H1 (cell line): ENCODE results near the gene P3H1. TPM values are rescaled to one million over a fixed set of nuclear protein-coding genes. Genes with fewer than 3 reads are reported as not detected.

Experiments
- BACH1 ChIP-seq: IDR thresholded peaks from 2 replicates; pipeline ENCODE4 v1.6.1; 2012; ENCODE audit warnings: low read length, improper control_type of control experiment
- CEBPB ChIP-seq: IDR thresholded peaks from 2 replicates; pipeline ENCODE4 v1.6.1; 2012; ENCODE audit warnings: low read depth, low read length
- CHD7 ChIP-seq: fragments of 300-600 bp; sonication (generic); IDR thresholded peaks from 2 replicates; pipeline ENCODE4 v1.7.1; 2012; ENCODE audit warnings: low read length, moderate library complexity, mild to moderate bottlenecking, inconsistent platforms; ENCODE audit not compliant: insufficient replicate concordance
- CTCF ChIP-seq, 3 experiments: IDR thresholded peaks; 1 replicate in 2 of 3; 2 replicates in 1 of 3; pipeline versions ENCODE4 v1.5.1 to v1.6.1; 2011; ENCODE audit warnings: low read length in 3 of 3, mild to moderate bottlenecking in 3 of 3, inconsistent platforms in 2 of 3, low read depth in 1 of 3, moderate library complexity in 1 of 3; ENCODE audit not compliant: insufficient read depth in 1 of 3; ENCODE audit errors: control extremely low read depth in 1 of 3
- KDM4A ChIP-seq: IDR thresholded peaks from one replicate; pipeline ENCODE4 v1.7.1; 2012; ENCODE audit warnings: low read depth, mild to moderate bottlenecking, moderate library complexity, low read length, inconsistent platforms; ENCODE audit not compliant: severe bottlenecking
- NRF1 ChIP-seq: IDR thresholded peaks from 2 replicates; pipeline ENCODE4 v1.6.1; 2011; ENCODE audit warnings: mild to moderate bottlenecking, low read depth, low read length, improper control_type of control experiment
- PHF8 ChIP-seq: fragments of 200-600 bp; sonication (generic); conservative IDR thresholded peaks from 2 replicates; pipeline ENCODE4 v1.7.1; 2012; ENCODE audit warnings: low read depth, mild to moderate bottlenecking, inconsistent platforms, low read length, moderate library complexity
- RAD21 ChIP-seq, 2 experiments: IDR thresholded peaks in 1 of 2; conservative IDR thresholded peaks in 1 of 2; 2 replicates each; pipeline ENCODE4 v1.6.1; 2011; ENCODE audit warnings: low read depth in 2 of 2, low read length in 2 of 2, improper control_type of control experiment in 1 of 2, inconsistent platforms in 1 of 2, mild to moderate bottlenecking in 1 of 2, moderate library complexity in 1 of 2
- TAF1 ChIP-seq: IDR thresholded peaks from 2 replicates; pipeline ENCODE4 v1.6.1; 2011; ENCODE audit warnings: mild to moderate bottlenecking, low read depth, low read length
- polyA plus RNA-seq, 7 experiments: library from polyadenylated mRNA; depleted of rRNA in 3 of 7; stranded (reverse) in 5 of 7; unstranded in 2 of 7; fragments of >200 nt in 5 of 7; fragments of 200-250 nt in 2 of 7; gene quantifications; 1 replicate in 5 of 7; 2 replicates in 1 of 7; 4 replicates in 1 of 7; pipeline versions ENCODE4 v1.2.1 to v1.2.3, GENCODE V29; 2011 to 2013; ENCODE audit warnings: missing spikeins in 2 of 7, mixed read lengths in 2 of 7
- total RNA-seq: library from RNA; stranded (reverse); fragmentation: NEBNext Ultra II Directional; extraction: Animal tissue kit (Norgen Biotek cat#: 25700); gene quantifications from 2 replicates; pipeline ENCODE4 v1.2.1, GENCODE V29; 2021

Gene P3H1
- total and polyA plus RNA-seq, 2 of the 8 experiments (the other 6 are each of a cell fraction or from before 2014, with no cell fraction given) = 58.4 to 87.5 TPM

GRCh38 chr1:42753070-42753469 is 13.8 kb downstream of the P3H1 start (continued):
- TF ChIP-seq CHD7 (no peak), BACH1 (no peak), NRF1 (no peak), PHF8 (no peak), TAF1 (no peak), CTCF (IDR thresholded peaks at IDR 0.05; ENCODE audit: control extremely low read depth in 1 of 3, insufficient read depth in 1 of 3, low read depth in 1 of 3, low read length in 3 of 3) (no peak), KDM4A (no peak), RAD21 (IDR thresholded peaks at IDR 0.05 in 1 of 2, conservative IDR thresholded peaks at IDR 0.05 in 1 of 2; ENCODE audit: low read depth in 2 of 2, low read length in 2 of 2) (no peak), CEBPB (no peak)
